ENCODE measurements around the gene SLC34A1. TPM values are rescaled to one million over a fixed set of nuclear protein-coding genes. Genes with fewer than 3 reads are reported as not detected.

Gene SLC34A1
- total and polyA plus RNA-seq, 4 donors = 0.23 to 1.0 (median 0.47) TPM

- no peak for DNase-seq (ENCODE audit: low spot score)
- Histone ChIP-seq H3K4me3 (ENCODE audit: low read depth in 1 of 3, low read length in 3 of 3) (no peak overlapping the region), H3K9me3 (ENCODE audit: control insufficient read depth in 4 of 4, low read length in 3 of 4) (no peaks in the 10 kb centered on the region), H3K36me3 (ENCODE audit: control insufficient read depth in 4 of 4, insufficient read depth in 3 of 4, low read depth in 1 of 4, low read length in 3 of 4) (no peaks in the 10 kb centered on the region), H3K27ac (ENCODE audit: low read depth in 1 of 2, low read length in 2 of 2) (peak overlapping the region; percentile 77 to 87), H3K9ac (ENCODE audit: low read depth in 1 of 2, low read length in 2 of 2) (no peak overlapping the region), H3K4me1 (ENCODE audit: control insufficient read depth in 4 of 4, insufficient read depth in 4 of 4, low read length in 3 of 4) (peaks cover 34 to 83% (median 66%) of the 10 kb centered on the region in 4 donors), H3K27me3 (ENCODE audit: control insufficient read depth in 4 of 4, insufficient read depth in 4 of 4, low read length in 3 of 4) (no peaks in the 10 kb centered on the region)
- TF ChIP-seq RAD21 (IDR thresholded peaks at IDR 0.05) = no peak
- no peak for TF ChIP-seq NR2F2 (IDR thresholded peaks at IDR 0.05)
- TF ChIP-seq, protein P1, sequence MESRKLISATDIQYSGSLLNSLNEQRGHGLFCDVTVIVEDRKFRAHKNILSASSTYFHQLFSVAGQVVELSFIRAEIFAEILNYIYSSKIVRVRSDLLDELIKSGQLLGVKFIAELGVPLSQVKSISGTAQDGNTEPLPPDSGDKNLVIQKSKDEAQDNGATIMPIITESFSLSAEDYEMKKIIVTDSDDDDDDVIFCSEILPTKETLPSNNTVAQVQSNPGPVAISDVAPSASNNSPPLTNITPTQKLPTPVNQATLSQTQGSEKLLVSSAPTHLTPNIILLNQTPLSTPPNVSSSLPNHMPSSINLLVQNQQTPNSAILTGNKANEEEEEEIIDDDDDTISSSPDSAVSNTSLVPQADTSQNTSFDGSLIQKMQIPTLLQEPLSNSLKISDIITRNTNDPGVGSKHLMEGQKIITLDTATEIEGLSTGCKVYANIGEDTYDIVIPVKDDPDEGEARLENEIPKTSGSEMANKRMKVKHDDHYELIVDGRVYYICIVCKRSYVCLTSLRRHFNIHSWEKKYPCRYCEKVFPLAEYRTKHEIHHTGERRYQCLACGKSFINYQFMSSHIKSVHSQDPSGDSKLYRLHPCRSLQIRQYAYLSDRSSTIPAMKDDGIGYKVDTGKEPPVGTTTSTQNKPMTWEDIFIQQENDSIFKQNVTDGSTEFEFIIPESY (IDR thresholded peaks at IDR 0.05) = no peak
- no peak for TF ChIP-seq MAX (IDR thresholded peaks at IDR 0.05)
- no peak for TF ChIP-seq SP1 (IDR thresholded peaks at IDR 0.05)
- no peak for TF ChIP-seq ATF3 (IDR thresholded peaks at IDR 0.05)
- TF ChIP-seq TAF1 (conservative IDR thresholded peaks at IDR 0.05) = no peak
- 56% methylated on average over 11 of the region's 11 CpGs for WGBS
These were observed 14.4 kb upstream of the SLC34A1 start for GRCh38 chr5:177369645-177370440.

DNA sequence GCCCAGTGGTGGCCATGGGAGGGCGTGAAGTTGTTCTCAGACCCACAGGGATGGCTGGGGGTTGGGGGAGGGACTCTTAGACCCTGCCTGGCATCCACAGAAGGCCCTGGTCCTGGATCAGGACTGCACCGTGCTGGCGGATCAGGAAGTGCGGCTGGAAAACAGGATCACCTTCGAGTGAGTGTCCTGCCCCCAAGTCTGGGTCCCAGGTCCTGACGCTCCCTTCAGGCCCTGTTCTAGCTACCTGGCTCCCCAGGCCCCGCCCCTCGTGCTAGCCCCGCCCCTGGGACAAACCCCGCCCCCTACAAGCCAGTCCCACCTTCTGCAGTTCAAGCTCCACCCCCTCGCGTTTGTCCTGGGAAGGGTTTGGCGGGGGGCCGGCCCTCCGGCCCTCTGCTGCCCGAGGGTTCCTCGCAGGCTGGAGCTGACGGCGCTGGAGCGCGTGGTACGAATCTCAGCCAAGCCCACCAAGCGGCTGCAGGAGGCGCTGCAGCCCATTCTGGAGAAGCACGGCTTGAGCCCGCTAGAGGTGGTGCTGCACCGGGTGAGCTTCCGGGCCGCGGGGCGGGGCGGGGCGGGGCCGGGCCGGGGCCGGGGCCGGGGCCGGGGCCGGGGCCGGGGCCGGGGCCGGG is 13.6 kb upstream of the SLC34A1 start:
- H3K27me3 ChIP-seq (ENCODE audit: control insufficient read depth in 4 of 4, insufficient read depth in 4 of 4, low read length in 3 of 4) = no peaks in the 10 kb centered on the region
- H3K27ac ChIP-seq (ENCODE audit: low read depth in 1 of 2, low read length in 2 of 2) = peak overlapping the region; percentile 77 to 87
- H3K4me3 ChIP-seq (ENCODE audit: low read depth in 1 of 3, low read length in 3 of 3) = peak overlapping the region in 1 of 3 donors; percentile 51
- peak; percentile 89 for DNase-seq (ENCODE audit: low spot score)
- H3K9me3 ChIP-seq (ENCODE audit: control insufficient read depth in 4 of 4, low read length in 3 of 4) = no peaks in the 10 kb centered on the region
- TF ChIP-seq EGR1 (IDR thresholded peaks at IDR 0.05; ENCODE audit: low read depth in 2 of 2) (no peak), ATF3 (IDR thresholded peaks at IDR 0.05) (no peak), RXRA (IDR thresholded peaks at IDR 0.05) (peak in 1 of 2 donors; percentile 30), SP1 (IDR thresholded peaks at IDR 0.05) (peak; percentile 70), HNF4G (IDR thresholded peaks at IDR 0.05) (no peak), TAF1 (conservative IDR thresholded peaks at IDR 0.05) (no peak), JUND (IDR thresholded peaks at IDR 0.05) (peak in 1 of 2 donors; percentile 32), CTCF (IDR thresholded peaks at IDR 0.05; ENCODE audit: low read depth, low read length, missing input control) (peak; percentile 83), GABPA (IDR thresholded peaks at IDR 0.05 in 1 of 2, conservative IDR thresholded peaks at IDR 0.05 in 1 of 2) (no peak), FOXA1 (IDR thresholded peaks at IDR 0.05) (peak; percentile 48), RAD21 (IDR thresholded peaks at IDR 0.05) (peak; percentile 69 to 79), HNF4A (conservative IDR thresholded peaks at IDR 0.05) (peak; percentile 25 to 31), FOXA2 (IDR thresholded peaks at IDR 0.05) (no peak), YY1 (IDR thresholded peaks at IDR 0.05) (peak; percentile 11), MAX (IDR thresholded peaks at IDR 0.05) (peak; percentile 55)
- TF ChIP-seq, protein P1 (IDR thresholded peaks at IDR 0.05) = no peak
- TF ChIP-seq, protein P2, sequence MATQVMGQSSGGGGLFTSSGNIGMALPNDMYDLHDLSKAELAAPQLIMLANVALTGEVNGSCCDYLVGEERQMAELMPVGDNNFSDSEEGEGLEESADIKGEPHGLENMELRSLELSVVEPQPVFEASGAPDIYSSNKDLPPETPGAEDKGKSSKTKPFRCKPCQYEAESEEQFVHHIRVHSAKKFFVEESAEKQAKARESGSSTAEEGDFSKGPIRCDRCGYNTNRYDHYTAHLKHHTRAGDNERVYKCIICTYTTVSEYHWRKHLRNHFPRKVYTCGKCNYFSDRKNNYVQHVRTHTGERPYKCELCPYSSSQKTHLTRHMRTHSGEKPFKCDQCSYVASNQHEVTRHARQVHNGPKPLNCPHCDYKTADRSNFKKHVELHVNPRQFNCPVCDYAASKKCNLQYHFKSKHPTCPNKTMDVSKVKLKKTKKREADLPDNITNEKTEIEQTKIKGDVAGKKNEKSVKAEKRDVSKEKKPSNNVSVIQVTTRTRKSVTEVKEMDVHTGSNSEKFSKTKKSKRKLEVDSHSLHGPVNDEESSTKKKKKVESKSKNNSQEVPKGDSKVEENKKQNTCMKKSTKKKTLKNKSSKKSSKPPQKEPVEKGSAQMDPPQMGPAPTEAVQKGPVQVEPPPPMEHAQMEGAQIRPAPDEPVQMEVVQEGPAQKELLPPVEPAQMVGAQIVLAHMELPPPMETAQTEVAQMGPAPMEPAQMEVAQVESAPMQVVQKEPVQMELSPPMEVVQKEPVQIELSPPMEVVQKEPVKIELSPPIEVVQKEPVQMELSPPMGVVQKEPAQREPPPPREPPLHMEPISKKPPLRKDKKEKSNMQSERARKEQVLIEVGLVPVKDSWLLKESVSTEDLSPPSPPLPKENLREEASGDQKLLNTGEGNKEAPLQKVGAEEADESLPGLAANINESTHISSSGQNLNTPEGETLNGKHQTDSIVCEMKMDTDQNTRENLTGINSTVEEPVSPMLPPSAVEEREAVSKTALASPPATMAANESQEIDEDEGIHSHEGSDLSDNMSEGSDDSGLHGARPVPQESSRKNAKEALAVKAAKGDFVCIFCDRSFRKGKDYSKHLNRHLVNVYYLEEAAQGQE (IDR thresholded peaks at IDR 0.05) = peak; percentile 35
- WGBS = 16% methylated on average over 42 of the region's 42 CpGs
- peaks cover 36 to 84% (median 64%) of the 10 kb centered on the region in 4 donors for H3K4me1 ChIP-seq (ENCODE audit: control insufficient read depth in 4 of 4, insufficient read depth in 4 of 4, low read length in 3 of 4)
- no peak overlapping the region for H3K9ac ChIP-seq (ENCODE audit: low read depth in 1 of 2, low read length in 2 of 2)
- H3K36me3 ChIP-seq (ENCODE audit: control insufficient read depth in 4 of 4, insufficient read depth in 3 of 4, low read depth in 1 of 4, low read length in 3 of 4) = no peaks in the 10 kb centered on the region
